Measurements from ENCODE around the gene PI4K2B. TPM values are rescaled to one million over a fixed set of nuclear protein-coding genes. Genes with fewer than 3 reads are reported as not detected.

The PI4K2B gene
- total and polyA plus RNA-seq, 2 of the 13 experiments (the other 11 are each of a cell fraction or from before 2014, with no cell fraction given), result 6.9 to 25.8 TPM

- no peak for TF ChIP-seq ZFP91 (CRISPR knock-in tag; IDR thresholded peaks at IDR 0.05; ENCODE audit: borderline replicate concordance)
- no peak for TF ChIP-seq SIN3B (IDR thresholded peaks at IDR 0.05; ENCODE audit: low read length)
- TF ChIP-seq ZNF570 (CRISPR knock-in tag; IDR thresholded peaks at IDR 0.05; ENCODE audit: borderline replicate concordance), result no peak
- no peak for TF ChIP-seq RXRA (CRISPR knock-in tag; IDR thresholded peaks at IDR 0.05)
- TF ChIP-seq REPIN1 (CRISPR knock-in tag; IDR thresholded peaks at IDR 0.05; ENCODE audit: borderline replicate concordance, low read depth), result no peak
Observed at GRCh38 chr4:25271866-25272265, 38.0 kb downstream of the PI4K2B start (continued).

- POLR2A ChIA-PET, result no interaction called here
- Histone ChIP-seq H3K9me3 (ENCODE audit: low read length) (no peaks in the 10 kb centered on the region), H3K36me3 (replicated peaks in 1 of 2; ENCODE audit: control insufficient read depth in 1 of 2, insufficient read depth in 2 of 2, low read length in 2 of 2) (0 out of 5 replicates have a peak, but pooled peaks cover 0 to 4% of the 10 kb centered on the region in 2 experiments), H3K4me1 (ENCODE audit: insufficient read depth, low read length) (peaks cover 16% of the 10 kb centered on the region), H2AFZ (ENCODE audit: low read length) (no peak overlapping the region), H3K27me3 (ENCODE audit: control insufficient read depth in 1 of 2, insufficient read depth in 2 of 2, low read length in 2 of 2) (no peaks in the 10 kb centered on the region), H3K4me3 (replicated peaks in 1 of 3; ENCODE audit: insufficient read depth in 1 of 3, low read depth in 2 of 3, low read length in 3 of 3) (no peak overlapping the region), H4K20me1 (ENCODE audit: insufficient read depth, low read length) (no peaks in the 10 kb centered on the region), H3K4me2 (ENCODE audit: low read depth, low read length) (no peak overlapping the region), H3K27ac (ENCODE audit: extremely low read length, insufficient read depth, low read length) (no peak overlapping the region), H3K9ac (ENCODE audit: insufficient read depth, low read depth, low read length) (no peak overlapping the region), H3K79me2 (ENCODE audit: insufficient read depth, low read length) (no peaks in the 10 kb centered on the region)
- FAIRE-seq (no peak), DNase-seq (ENCODE audit: low spot score) (no peak), ATAC-seq (no peak)
- CTCF ChIA-PET (ENCODE audit: low intra/inter-chr PET ratio, low total read pairs), result no interaction called here
- intact Hi-C loops (cut with micrococcal nuclease; ENCODE audit: unreplicated experiment) (no loop called here), in situ Hi-C loops (cut with HindIII; ENCODE audit: extremely low pct_ligation_motif_present, low pct_unique_long_range_greater_than_20kb) (no loop called here)
- 94% methylated on average over 4 of the region's 4 CpGs for WGBS (ENCODE audit: low lambda C conversion rate)
- BruUV-seq (replicated peaks), result no TSS peak
- TF ChIP-seq ZNF20 (CRISPR knock-in tag; IDR thresholded peaks at IDR 0.05) (no peak), ZUFSP (CRISPR knock-in tag; IDR thresholded peaks at IDR 0.05; ENCODE audit: borderline replicate concordance) (no peak), ISX (CRISPR knock-in tag; conservative IDR thresholded peaks at IDR 0.05) (no peak)
Observed at GRCh38 chr4:25280210-25280609, 46.4 kb downstream of the PI4K2B start.

Measured in HepG2 (cell line).